ENCODE results near the gene RIMBP3B.
"Not testable (repeated sequence)": the region's sequence is repeated elsewhere in the genome, so short reads cannot be mapped to it uniquely, and the experiment has no call there.

GRCh38 chr22:21417853-21418252 is 34.3 kb downstream of the RIMBP3B start:
- TF ChIP-seq EZH2 (IDR thresholded peaks at IDR 0.05; ENCODE audit: insufficient read depth, poor library complexity, severe bottlenecking); EZH2phosphoT487 (IDR thresholded peaks at IDR 0.05; ENCODE audit: insufficient read depth, low read depth): not testable (repeated sequence)
